Mesothelial cell of epicardium (in vitro differentiated cells): ENCODE data around the gene SLC35B2. TPM values are rescaled to one million over a fixed set of nuclear protein-coding genes. Genes with fewer than 3 reads are reported as not detected.
A peak's percentile ranks its signal among the peaks of the same experiment; 100 is the strongest.

ENCODE experiments used
- DNase-seq, 2 experiments: peaks; one replicate each; pipeline ENCODE4 v3.0.0; 2021; ENCODE audit warnings: low spot score in 2 of 2; ENCODE audit not compliant: unreplicated experiment in 2 of 2
- H3K27ac Mint-ChIP-seq: 2 replicates; pipeline ENCODE4 v1.8.0; 2021; ENCODE audit warnings: mixed read lengths
- H3K27me3 Mint-ChIP-seq: 2 replicates; pipeline ENCODE4 v1.8.0; 2021; ENCODE audit warnings: low read depth, mixed read lengths
- H3K36me3 Mint-ChIP-seq: 2 replicates; pipeline ENCODE4 v1.8.0; 2021; ENCODE audit warnings: mixed read lengths
- H3K4me1 Mint-ChIP-seq: 2 replicates; pipeline ENCODE4 v1.8.0; 2021; ENCODE audit warnings: mixed read lengths
- H3K4me3 Mint-ChIP-seq: 2 replicates; pipeline ENCODE4 v1.8.0; 2021; ENCODE audit warnings: mild to moderate bottlenecking, moderate library complexity, mixed read lengths
- H3K9me3 Mint-ChIP-seq: 2 replicates; pipeline ENCODE4 v1.8.0; 2021; ENCODE audit warnings: mixed read lengths
- CTCF ChIP-seq: fragments of 200-600 bp; sonication (generic); IDR thresholded peaks from one replicate; pipeline ENCODE4 v1.5.0; 2021; ENCODE audit warnings: antibody characterized with exemption; ENCODE audit not compliant: unreplicated experiment
- total RNA-seq: library from RNA; stranded (reverse); gene quantifications from 3 replicates; pipeline ENCODE4 v1.2.1, GENCODE V29; 2021

Gene SLC35B2
- total RNA-seq, 1 donor from 2014 or later: 38.2 TPM

DNA sequence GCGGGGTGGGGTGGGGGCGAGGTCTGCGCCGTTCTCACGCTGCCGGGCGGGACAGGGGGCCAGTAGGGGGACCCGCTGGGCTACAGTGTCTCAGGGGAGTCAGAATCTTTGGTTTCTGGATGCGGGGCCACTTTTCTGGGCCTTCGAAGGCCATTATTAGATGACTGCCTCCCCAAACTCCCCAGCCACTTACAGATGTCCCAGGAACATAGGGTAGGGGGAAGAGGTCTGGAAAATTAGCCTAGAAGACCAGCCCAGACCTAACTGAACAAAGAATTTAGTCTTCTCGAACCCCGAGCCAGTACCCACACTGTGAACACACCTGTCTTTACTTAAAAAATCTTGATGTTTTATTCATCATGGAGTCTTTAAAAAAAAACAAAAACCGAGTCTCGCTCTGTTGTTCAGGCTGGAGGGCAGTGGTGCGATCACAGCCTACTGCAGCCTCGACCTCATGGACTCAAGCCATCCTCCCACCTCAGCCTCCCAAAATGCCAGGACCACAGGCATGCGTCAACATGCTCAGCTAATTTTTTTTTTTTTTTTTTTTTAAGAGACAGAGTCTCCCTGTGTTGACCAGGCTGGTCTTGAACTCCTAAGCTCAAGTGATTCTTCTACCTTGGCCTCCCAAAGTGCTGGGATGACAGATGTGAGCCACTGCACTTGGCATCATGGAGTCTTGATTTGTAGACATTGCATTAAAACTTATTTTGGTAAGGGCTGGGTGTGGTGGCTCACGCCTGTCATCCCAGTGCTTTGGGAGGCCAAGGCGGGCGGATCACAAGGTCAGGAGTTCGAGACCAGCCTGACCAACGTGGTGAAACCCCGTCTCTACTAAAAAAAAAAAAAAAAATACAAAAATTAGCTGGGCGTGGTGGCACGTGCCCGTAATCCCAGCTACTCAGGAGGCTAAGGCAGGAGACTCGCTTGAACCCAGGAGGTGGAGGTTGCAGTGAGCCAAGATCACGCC is 37.2 kb downstream of the SLC35B2 start:
- peak overlapping the region; percentile 68 for H3K4me3 Mint-ChIP-seq
- no peak overlapping the region for H3K27ac Mint-ChIP-seq
- no peaks in the 10 kb centered on the region for H3K9me3 Mint-ChIP-seq
- H3K27me3 Mint-ChIP-seq: peaks cover 30% of the 10 kb centered on the region
- TF ChIP-seq CTCF: no peak
- peaks cover 39% of the 10 kb centered on the region for H3K4me1 Mint-ChIP-seq
- no peaks in the 10 kb centered on the region for H3K36me3 Mint-ChIP-seq
- DNase-seq: no peak

GRCh38 chr6:44219053-44219814 is 38.1 kb downstream of the SLC35B2 start:
- Mint-ChIP-seq H3K9me3 (no peaks in the 10 kb centered on the region), H3K27me3 (peaks cover 23% of the 10 kb centered on the region), H3K4me1 (peaks cover 30% of the 10 kb centered on the region), H3K27ac (peak overlapping the region; percentile 64), H3K36me3 (no peaks in the 10 kb centered on the region), H3K4me3 (peak overlapping the region; percentile 68)
- DNase-seq: peak; percentile 42 to 63
- no peak for TF ChIP-seq CTCF

- H3K9me3 Mint-ChIP-seq: no peaks in the 10 kb centered on the region
- H3K4me1 Mint-ChIP-seq: peaks cover 20% of the 10 kb centered on the region
- no peak overlapping the region for H3K27ac Mint-ChIP-seq
- TF ChIP-seq CTCF: no peak
- DNase-seq: no peak
- H3K36me3 Mint-ChIP-seq: no peaks in the 10 kb centered on the region
- no peak overlapping the region for H3K4me3 Mint-ChIP-seq
- H3K27me3 Mint-ChIP-seq: peaks cover 15% of the 10 kb centered on the region
Observed at GRCh38 chr6:44217332-44218143, 39.8 kb downstream of the SLC35B2 start.

DNA sequence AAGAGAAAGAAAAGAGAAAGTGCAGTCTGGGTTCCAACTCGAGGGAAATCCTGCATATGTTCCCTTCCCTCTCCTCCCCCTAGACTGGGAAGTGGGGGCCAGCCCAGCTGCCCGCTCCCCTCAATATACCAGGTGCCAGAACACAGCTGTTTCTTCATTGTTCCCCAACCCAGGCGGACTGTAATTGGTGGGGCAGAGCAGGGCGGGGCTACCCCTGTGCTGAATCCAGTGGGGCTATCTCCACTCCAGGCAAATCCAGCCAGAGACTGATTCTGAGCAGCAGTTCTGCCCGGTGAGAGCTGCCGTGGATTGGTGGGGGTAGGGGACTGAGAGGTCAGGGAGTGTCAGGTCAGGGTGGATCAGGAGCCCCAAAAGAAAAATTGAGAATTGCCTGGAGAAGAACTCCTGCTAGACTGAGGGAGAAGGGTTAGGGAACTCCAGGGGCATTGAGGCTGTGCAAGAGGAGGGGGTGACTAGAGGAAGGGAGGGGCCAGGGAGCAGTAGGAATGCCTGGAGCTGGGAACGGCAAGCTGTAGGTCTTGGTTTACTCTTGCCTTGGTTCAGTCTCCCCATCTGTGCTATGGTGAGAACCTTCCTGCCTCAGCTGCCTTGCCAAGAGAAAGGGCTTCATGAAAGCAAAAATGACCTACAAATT is 40.5 kb downstream of the SLC35B2 start, which contains the start of gene MYMX:
MYMX (plus strand) TSS at position 250 of the 655 bp plus-strand sequence. CDS start 546 bp downstream, outside the sequence.
- TF ChIP-seq CTCF: no peak
- H3K9me3 Mint-ChIP-seq: no peaks in the 10 kb centered on the region
- no peak for DNase-seq
- no peak within 1 kb of the TSS for H3K4me3 Mint-ChIP-seq
- no peaks in the 10 kb centered on the region for H3K36me3 Mint-ChIP-seq
- no peak within 1 kb of the TSS for H3K27ac Mint-ChIP-seq
- peaks cover 19% of the 10 kb centered on the region for H3K4me1 Mint-ChIP-seq
- H3K27me3 Mint-ChIP-seq: peaks cover 15% of the 10 kb centered on the region

- Mint-ChIP-seq H3K4me3 (no peak overlapping the region), H3K27me3 (peaks cover 15% of the 10 kb centered on the region), H3K4me1 (peaks cover 13% of the 10 kb centered on the region), H3K36me3 (no peaks in the 10 kb centered on the region), H3K27ac (no peak overlapping the region), H3K9me3 (no peaks in the 10 kb centered on the region)
- TF ChIP-seq CTCF: no peak
- DNase-seq: no peak
Observed at GRCh38 chr6:44214307-44214706, 43.0 kb downstream of the SLC35B2 start.
